HepG2 (cell line): ENCODE measurements around the gene FGD2. TPM values are rescaled to one million over a fixed set of nuclear protein-coding genes. Genes with fewer than 3 reads are reported as not detected.

Experiments used
- ATAC-seq: fragments of 200-7000 bp; cut with Tn5 transposase; 3 replicates; pipeline ENCODE4 v1.9.1; 2020; ENCODE audit warnings: mild to moderate bottlenecking, moderate library complexity
- BruUV-seq: library from RNA; stranded (reverse); fragments of 400-500 nt; replicated peaks from 2 replicates; lab custom pipeline; 2021; lab: Mats Ljungman, UMichigan
- CTCF ChIA-PET: fragments of 300-600 bp; formaldehyde crosslinking; extraction: SDS; loops from one replicate; lab custom pipeline; 2021; ENCODE audit warnings: low total read pairs, inconsistent platforms, low intra/inter-chr PET ratio; lab: Yijun Ruan, JAX
- POLR2A ChIA-PET: fragments of 350-600 bp; sonication (Branson Sonifier 250); formaldehyde crosslinking; loops from one replicate; lab custom pipeline; 2020; ENCODE audit warnings: antibody characterized with exemption, inconsistent platforms; lab: Yijun Ruan, JAX
- DNase-seq: peaks from one replicate; pipeline ENCODE4 v3.0.0-alpha.2; 2015; ENCODE audit warnings: low spot score
- FAIRE-seq: peaks from 3 replicates; lab custom pipeline; 2011; peaks lifted over from hg19 to GRCh38; lab: Jason Lieb, UNC
- H2AFZ ChIP-seq: one replicate; pipeline ENCODE4 v1.6.1; 2011; ENCODE audit warnings: low read length, inconsistent platforms
- H3K27ac ChIP-seq: fragments of 300-600 bp; 3 replicates; pipeline ENCODE4 v1.8.0; 2011; ENCODE audit warnings: mixed run types, mild to moderate bottlenecking, mixed read lengths, low read length, inconsistent platforms; ENCODE audit not compliant: insufficient read depth; ENCODE audit errors: extremely low read length
- H3K27me3 ChIP-seq, 2 experiments: fragments of 200-600 bp in 1 of 2; 2 replicates in 1 of 2; 3 replicates in 1 of 2; pipeline versions ENCODE4 v1.6.0 to v1.8.0; 2011; ENCODE audit warnings: low read length in 2 of 2, mild to moderate bottlenecking in 2 of 2, moderate library complexity in 2 of 2, inconsistent platforms in 1 of 2; ENCODE audit not compliant: insufficient read depth in 2 of 2, control insufficient read depth in 1 of 2
- H3K36me3 ChIP-seq, 2 experiments: fragments of 200-600 bp in 1 of 2; replicated peaks in 1 of 2; 2 replicates in 1 of 2; 3 replicates in 1 of 2; pipeline versions ENCODE4 v1.5.1 to v1.8.0; 2011; ENCODE audit warnings: low read length in 2 of 2, inconsistent platforms in 1 of 2; ENCODE audit not compliant: insufficient read depth in 2 of 2, control insufficient read depth in 1 of 2
- H3K4me1 ChIP-seq: 2 replicates; pipeline ENCODE4 v1.5.1; 2012; ENCODE audit warnings: low read length, inconsistent platforms; ENCODE audit not compliant: insufficient read depth
- H3K4me2 ChIP-seq: 2 replicates; pipeline ENCODE4 v1.6.0; 2011; ENCODE audit warnings: low read depth, low read length, inconsistent platforms
- H3K4me3 ChIP-seq, 3 experiments: fragments of 200-600 bp in 1 of 3; sonication (generic), shearing (Covaris generic) in 1 of 3; replicated peaks in 1 of 3; 2 replicates each; pipeline ENCODE4 v1.5.1; 2011 to 2016; ENCODE audit warnings: low read length in 3 of 3, inconsistent platforms in 2 of 3, low read depth in 2 of 3, mild to moderate bottlenecking in 2 of 3, control low read depth in 1 of 3, mixed read lengths in 1 of 3; ENCODE audit not compliant: insufficient read depth in 1 of 3
- H3K79me2 ChIP-seq: one replicate; pipeline ENCODE4 v1.6.1; 2011; ENCODE audit warnings: low read length, inconsistent platforms; ENCODE audit not compliant: insufficient read depth
- H3K9ac ChIP-seq: 2 replicates; pipeline ENCODE4 v1.6.0; 2011; ENCODE audit warnings: mild to moderate bottlenecking, low read depth, low read length, inconsistent platforms; ENCODE audit not compliant: insufficient read depth
- H3K9me3 ChIP-seq: 2 replicates; pipeline ENCODE4 v1.5.1; 2012; ENCODE audit warnings: mild to moderate bottlenecking, low read length
- H4K20me1 ChIP-seq: 2 replicates; pipeline ENCODE4 v1.6.0; 2011; ENCODE audit warnings: inconsistent platforms, mild to moderate bottlenecking, low read length, moderate library complexity; ENCODE audit not compliant: insufficient read depth
- ARNTL ChIP-seq: sonication (generic); formaldehyde crosslinking; IDR thresholded peaks from 2 replicates; pipeline ENCODE4 v1.4.0; 2020; ENCODE audit warnings: mild to moderate bottlenecking, missing genetic modification reagents
- BORCS8-MEF2B ChIP-seq: sonication (generic); formaldehyde crosslinking; IDR thresholded peaks from 2 replicates; pipeline ENCODE4 v1.8.0; 2022; ENCODE audit warnings: mild to moderate bottlenecking, missing genetic modification reagents
- FOXA1 ChIP-seq, 2 experiments: fragments of 450-650 bp in 1 of 2; sonication (generic) in 1 of 2; formaldehyde crosslinking in 1 of 2; IDR thresholded peaks; 2 replicates each; pipeline versions ENCODE4 v1.4.0 to v1.6.1; 2016 to 2020; ENCODE audit warnings: missing genetic modification reagents in 1 of 2
- GTF3A ChIP-seq: sonication (generic); formaldehyde crosslinking; conservative IDR thresholded peaks from 2 replicates; pipeline ENCODE4 v1.4.0; 2020; ENCODE audit warnings: mild to moderate bottlenecking, missing genetic modification reagents
- ISX ChIP-seq: sonication (generic); formaldehyde crosslinking; conservative IDR thresholded peaks from 2 replicates; pipeline ENCODE4 v1.5.0; 2020; ENCODE audit warnings: missing genetic modification reagents
- JUND ChIP-seq: sonication (generic); formaldehyde crosslinking; IDR thresholded peaks from 2 replicates; pipeline ENCODE4 v1.8.0; 2022; ENCODE audit warnings: mild to moderate bottlenecking, missing genetic modification reagents
- LCORL ChIP-seq, 2 experiments: fragments of 450-650 bp in 1 of 2; sonication (generic) in 1 of 2; formaldehyde crosslinking in 1 of 2; IDR thresholded peaks; 2 replicates each; pipeline versions ENCODE4 v1.5.0 to v1.6.1; 2017 to 2020; ENCODE audit warnings: antibody characterized with exemption in 1 of 2, missing genetic modification reagents in 1 of 2
- MED1 ChIP-seq: sonication (generic); formaldehyde crosslinking; IDR thresholded peaks from 2 replicates; pipeline ENCODE4 v1.4.0; 2020; ENCODE audit warnings: missing genetic modification reagents
- MYNN ChIP-seq: sonication (generic); formaldehyde crosslinking; IDR thresholded peaks from 2 replicates; pipeline ENCODE4 v1.4.0; 2020; ENCODE audit warnings: mild to moderate bottlenecking, low read depth, missing genetic modification reagents
- NONO ChIP-seq, 2 experiments: fragments of 450-650 bp in 1 of 2; sonication (generic) in 1 of 2; formaldehyde crosslinking in 1 of 2; IDR thresholded peaks in 1 of 2; conservative IDR thresholded peaks in 1 of 2; 2 replicates each; pipeline versions ENCODE4 v1.6.1 to v1.8.0; 2017 to 2022; ENCODE audit warnings: mild to moderate bottlenecking in 1 of 2, missing genetic modification reagents in 1 of 2, moderate library complexity in 1 of 2
- SUZ12 ChIP-seq: fragments of 150-350 bp; IDR thresholded peaks from 2 replicates; pipeline ENCODE4 v1.6.1; 2014; ENCODE audit warnings: low read depth, low read length
- ZBTB4 ChIP-seq: sonication (generic); formaldehyde crosslinking; IDR thresholded peaks from 2 replicates; pipeline ENCODE4 v1.4.0; 2020; ENCODE audit warnings: missing genetic modification reagents, mild to moderate bottlenecking, borderline replicate concordance
- ZC3H4 ChIP-seq: sonication (generic); formaldehyde crosslinking; IDR thresholded peaks from 2 replicates; pipeline ENCODE4 v1.4.0; 2020; ENCODE audit warnings: missing genetic modification reagents, borderline replicate concordance
- ZFP82 ChIP-seq: sonication (generic); formaldehyde crosslinking; IDR thresholded peaks from 2 replicates; pipeline ENCODE4 v1.5.1; 2020; ENCODE audit warnings: mild to moderate bottlenecking, missing genetic modification reagents, borderline replicate concordance
- ZFP90 ChIP-seq: sonication (generic); formaldehyde crosslinking; IDR thresholded peaks from 2 replicates; pipeline ENCODE4 v1.8.0; 2022; ENCODE audit warnings: missing genetic modification reagents, mild to moderate bottlenecking, inconsistent platforms, borderline replicate concordance
- ZFY ChIP-seq: sonication (generic); formaldehyde crosslinking; IDR thresholded peaks from 2 replicates; pipeline ENCODE4 v1.4.0; 2020; ENCODE audit warnings: missing genetic modification reagents
- ZMYM4 ChIP-seq: sonication (generic); formaldehyde crosslinking; IDR thresholded peaks from 2 replicates; pipeline ENCODE4 v1.8.1; 2023; ENCODE audit warnings: mild to moderate bottlenecking, missing genetic modification reagents
- ZNF263 ChIP-seq: sonication (generic); formaldehyde crosslinking; IDR thresholded peaks from 2 replicates; pipeline ENCODE4 v1.4.0; 2020; ENCODE audit warnings: missing genetic modification reagents
- ZNF530 ChIP-seq: sonication (generic); formaldehyde crosslinking; IDR thresholded peaks from 2 replicates; pipeline ENCODE4 v1.5.0; 2020; ENCODE audit warnings: low read depth, mild to moderate bottlenecking, missing genetic modification reagents
- ZNF616 ChIP-seq: sonication (generic); formaldehyde crosslinking; IDR thresholded peaks from 2 replicates; pipeline ENCODE4 v1.5.0; 2020; ENCODE audit warnings: low read depth, mild to moderate bottlenecking, missing genetic modification reagents
- WGBS: methylation state at CpG from one replicate; pipeline ENCODE4 v1.1.6; 2017; ENCODE audit warnings: low lambda C conversion rate; 5-methylcytosine and 5-hydroxymethylcytosine counted together
- in situ Hi-C: cut with HindIII; loops from 2 replicates; pipeline ENCODE4 v1.10.0; 2017; ENCODE audit warnings: low pct_unique_long_range_greater_than_20kb; ENCODE audit not compliant: extremely low pct_ligation_motif_present
- intact Hi-C: fragments of 100-400 bp; cut with micrococcal nuclease; formaldehyde crosslinking; loops from one replicate; pipeline ENCODE4 v1.10.0; 2022; ENCODE audit not compliant: unreplicated experiment
- polyA plus RNA-seq, 8 experiments: library from polyadenylated mRNA; depleted of rRNA in 3 of 8; stranded (reverse) in 7 of 8; unstranded in 1 of 8; fragments of >200 nt; fragmentation: Illumina TruSeq in 4 of 8; extraction: Trizol in 4 of 8; gene quantifications; 2 replicates each; pipeline versions ENCODE4 v1.2.1 to v1.2.3, GENCODE V29; 2011 to 2016; ENCODE audit warnings: low read depth in 4 of 8, missing spikeins in 1 of 8, mixed read lengths in 1 of 8; ENCODE audit not compliant: insufficient read depth in 1 of 8
- total RNA-seq, 5 experiments: library from RNA; depleted of rRNA; stranded (reverse); fragments of >200 nt; fragmentation: Illumina TruSeq; extraction: Trizol; gene quantifications; 2 replicates each; pipeline ENCODE4 v1.2.3, GENCODE V29; 2016; ENCODE audit warnings: low read depth in 1 of 5
- TF ChIP-seq, protein P1 (sequence below): sonication (generic); formaldehyde crosslinking; IDR thresholded peaks from 2 replicates; pipeline ENCODE4 v1.8.0; 2023; ENCODE audit warnings: mild to moderate bottlenecking, missing genetic modification reagents

The FGD2 gene
- total and polyA plus RNA-seq, 2 of the 13 experiments (the other 11 are each of a cell fraction or from before 2014, with no cell fraction given): not detected

GRCh38 chr6:37060195-37060559 lies 54.7 kb downstream of the FGD2 start:
- DNase-seq (no peak), FAIRE-seq (no peak), ATAC-seq (no peak)
- BruUV-seq: no TSS peak
- Histone ChIP-seq H2AFZ (no peak overlapping the region), H3K4me2 (peak overlapping the region; percentile 82), H3K9ac (peak overlapping the region; percentile 89), H3K27ac (peak overlapping the region; percentile 97), H4K20me1 (no peaks in the 10 kb centered on the region), H3K4me3 (peak overlapping the region in 2 of 3 experiments; percentile 32 to 67; a peak in 2 of 6 replicates), H3K9me3 (no peaks in the 10 kb centered on the region), H3K36me3 (no peaks in the 10 kb centered on the region), H3K27me3 (no peaks in the 10 kb centered on the region), H3K4me1 (peaks cover 70% of the 10 kb centered on the region), H3K79me2 (no peaks in the 10 kb centered on the region)
- POLR2A ChIA-PET: interaction anchor here (0.9 to 8.5 kb wide), 14 partner anchors 8 to 111 kb away, joined by 3 to 119 read pairs (median 10); partner anchors contain the start of gene PIM1
- intact Hi-C loops: no loop called here
- whole genome bisulfite sequencing: 97% methylated on average over 4 of the region's 4 CpGs
- CTCF ChIA-PET: interaction anchor here (0.9 to 2.6 kb wide), 2 partner anchors 9 to 111 kb away, joined by 3 to 41 read pairs; partner anchors contain the start of gene PIM1
- in situ Hi-C loops: no loop called here
- no peak for TF ChIP-seq ZMYM4 (CRISPR knock-in tag)
- TF ChIP-seq BORCS8-MEF2B (CRISPR knock-in tag): no peak
- TF ChIP-seq ZNF530 (CRISPR knock-in tag): no peak
- peak; percentile 95 for TF ChIP-seq ZNF263 (CRISPR knock-in tag)
- no peak for TF ChIP-seq JUND (CRISPR knock-in tag)
- no peak for TF ChIP-seq LCORL (IDR thresholded peaks at IDR 0.05)
- 0 out of 2 replicates have a peak, but pooled peaks have one; percentile 5 for TF ChIP-seq LCORL (CRISPR knock-in tag; IDR thresholded peaks at IDR 0.05)
- TF ChIP-seq MYNN (CRISPR knock-in tag): no peak
- TF ChIP-seq ZFP90 (CRISPR knock-in tag): 0 out of 2 replicates have a peak, but pooled peaks have one; percentile 6
- TF ChIP-seq ZC3H4 (CRISPR knock-in tag): peak; percentile 45; the same call in 1 of the 2 replicates
- TF ChIP-seq ZBTB4 (CRISPR knock-in tag): 0 out of 2 replicates have a peak, but pooled peaks have one; percentile 22
- TF ChIP-seq ARNTL (CRISPR knock-in tag): 0 out of 2 replicates have a peak, but pooled peaks have one; percentile 32
- TF ChIP-seq SUZ12: no peak
- 0 out of 2 replicates have a peak, but pooled peaks have one; percentile 3 for TF ChIP-seq ISX (CRISPR knock-in tag)
- TF ChIP-seq GTF3A (CRISPR knock-in tag): 0 out of 2 replicates have a peak, but pooled peaks have one; percentile 26
- 0 out of 2 replicates have a peak, but pooled peaks have one; percentile 1 for TF ChIP-seq ZFY
- TF ChIP-seq ZNF616 (CRISPR knock-in tag): 0 out of 2 replicates have a peak, but pooled peaks have one; percentile 24
- peak; percentile 37; the same call in 1 of the 2 replicates for TF ChIP-seq MED1 (CRISPR knock-in tag)
- TF ChIP-seq, protein P1, sequence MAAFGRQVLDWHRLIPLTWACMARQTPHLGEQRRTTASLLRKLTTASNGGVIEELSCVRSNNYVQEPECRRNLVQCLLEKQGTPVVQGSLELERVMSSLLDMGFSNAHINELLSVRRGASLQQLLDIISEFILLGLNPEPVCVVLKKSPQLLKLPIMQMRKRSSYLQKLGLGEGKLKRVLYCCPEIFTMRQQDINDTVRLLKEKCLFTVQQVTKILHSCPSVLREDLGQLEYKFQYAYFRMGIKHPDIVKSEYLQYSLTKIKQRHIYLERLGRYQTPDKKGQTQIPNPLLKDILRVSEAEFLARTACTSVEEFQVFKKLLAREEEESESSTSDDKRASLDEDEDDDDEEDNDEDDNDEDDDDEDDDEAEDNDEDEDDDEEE (CRISPR knock-in tag): no peak; the same call in 1 of the 2 replicates
- 0 out of 2 replicates have a peak, but pooled peaks have one; percentile 6 for TF ChIP-seq ZFP82 (CRISPR knock-in tag)
- no peak for TF ChIP-seq FOXA1 (IDR thresholded peaks at IDR 0.05)
- no peak for TF ChIP-seq FOXA1 (CRISPR knock-in tag; IDR thresholded peaks at IDR 0.05)
- TF ChIP-seq NONO (IDR thresholded peaks at IDR 0.05): no peak
- TF ChIP-seq NONO (CRISPR knock-in tag; conservative IDR thresholded peaks at IDR 0.05): no peak
